HG02885 (cell line): ENCODE results near the gene S1PR3.

ENCODE experiments used
- ATAC-seq: cut with Tn5 transposase; IDR thresholded peaks from one replicate; pipeline ENCODE4 v1.9.1; 2021; ENCODE audit warnings: mild to moderate bottlenecking; ENCODE audit not compliant: unreplicated experiment, poor library complexity

Gene S1PR3

DNA sequence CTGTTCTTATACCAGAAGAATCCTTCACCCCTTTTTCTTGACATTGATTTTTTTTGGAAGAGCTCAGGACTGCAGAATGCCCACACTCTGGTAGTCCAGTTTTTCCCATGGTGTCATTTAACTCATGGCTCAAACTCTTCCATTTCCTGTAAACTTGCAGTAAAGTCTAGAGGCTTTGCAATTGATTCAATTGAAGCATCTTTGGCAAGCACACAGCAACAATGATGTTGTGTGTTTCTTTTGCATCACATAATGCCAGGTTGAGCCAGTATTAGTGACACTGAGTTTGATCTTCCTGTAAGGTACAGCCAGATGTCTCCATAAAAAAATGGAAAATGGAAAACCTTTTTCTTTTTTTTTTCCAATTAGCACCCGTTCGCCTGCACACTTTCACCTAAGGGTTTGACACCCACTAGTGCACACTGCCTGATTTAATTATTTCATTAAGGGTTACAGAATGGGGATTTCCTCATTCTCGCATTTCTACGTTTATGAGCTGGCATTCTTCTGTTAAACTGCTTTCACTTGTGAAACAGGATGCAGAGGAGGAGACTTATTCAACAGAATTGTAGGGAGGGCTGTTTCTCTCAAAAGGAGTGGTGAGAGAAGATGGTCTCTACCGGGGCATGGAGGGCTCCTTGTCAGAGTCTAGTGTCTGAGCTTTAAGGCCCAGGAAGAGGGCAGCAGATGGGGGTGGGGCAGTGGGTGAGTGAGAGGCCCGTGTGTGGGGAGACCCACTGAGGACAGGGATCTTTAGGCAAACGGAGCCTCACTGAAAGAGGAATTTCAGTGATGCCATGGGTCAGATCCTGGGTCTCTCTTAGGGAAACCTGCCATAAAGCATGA is 2.2 kb upstream of the S1PR3 start:
- no peak for ATAC-seq

DNA sequence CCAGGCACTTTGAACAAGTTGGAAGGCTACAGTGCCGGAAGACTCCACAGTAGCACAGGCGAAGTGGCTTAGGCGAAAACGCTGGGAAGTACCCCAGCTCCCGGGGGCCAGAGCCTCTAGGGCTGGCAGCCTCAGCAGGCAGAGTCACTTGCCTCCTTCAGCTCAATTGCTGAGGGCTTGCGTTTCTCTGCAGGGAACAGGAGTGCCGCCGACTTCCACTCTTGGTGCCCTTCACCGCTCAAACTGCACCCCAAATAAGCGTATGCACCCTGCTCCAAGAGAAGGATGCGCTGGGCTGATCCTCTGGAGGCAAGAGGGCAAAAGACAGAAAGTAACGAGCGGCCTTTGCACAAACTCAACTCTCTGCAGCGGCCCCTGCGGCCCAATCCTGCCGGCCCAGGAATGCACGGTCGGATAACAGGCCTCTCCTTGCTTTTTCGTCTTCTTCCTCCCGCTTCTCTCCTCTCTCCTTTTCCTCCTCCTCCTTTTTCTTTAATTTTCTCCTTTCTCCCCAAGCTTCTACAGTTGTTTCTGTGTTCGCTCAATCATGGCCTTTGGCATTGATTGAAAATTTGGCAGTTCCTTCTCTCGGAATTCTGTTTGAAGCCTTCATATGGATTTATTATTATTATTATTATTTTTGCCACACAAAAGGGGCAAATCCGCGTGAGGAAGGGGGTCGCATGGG is 1.1 kb upstream of the S1PR3 start:
- no peak for ATAC-seq

DNA sequence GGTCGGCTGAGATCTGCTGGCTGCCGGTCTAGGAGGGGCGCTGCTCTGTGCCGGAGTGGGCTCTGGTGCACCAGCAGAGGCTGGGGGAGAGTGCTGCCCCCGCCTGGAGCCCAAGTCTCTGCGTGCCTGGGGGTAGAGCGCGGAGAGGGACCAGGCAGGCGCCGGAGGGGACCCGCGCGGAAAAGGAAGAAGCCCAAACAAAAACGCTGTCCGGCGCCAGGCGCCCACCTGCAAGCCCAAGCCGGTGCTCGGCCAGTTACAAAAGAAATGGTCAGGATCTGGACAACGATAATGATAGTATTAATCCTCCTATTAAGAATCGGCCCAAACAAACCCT is 571 bp upstream of the S1PR3 start:
- no peak for ATAC-seq

DNA sequence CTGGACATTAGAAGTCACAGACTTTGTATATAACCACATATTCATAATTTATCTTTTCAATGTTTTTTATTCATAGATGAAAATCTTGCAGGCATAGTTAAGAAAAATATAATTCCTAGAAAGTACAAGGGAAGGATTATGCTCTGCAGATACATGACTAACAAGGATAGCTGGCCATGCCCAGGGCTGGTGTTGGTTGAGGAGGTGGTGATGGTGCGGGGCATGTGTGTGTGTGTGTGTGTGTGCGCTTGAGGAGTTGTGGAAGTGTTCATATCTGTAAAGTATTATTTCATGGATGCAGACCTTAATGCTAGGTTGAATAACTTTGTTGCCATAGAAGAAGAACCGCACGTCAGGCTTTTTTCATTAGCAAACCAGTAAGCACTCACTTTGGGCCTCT is 1.3 kb downstream of the S1PR3 start:
- no peak for ATAC-seq

DNA sequence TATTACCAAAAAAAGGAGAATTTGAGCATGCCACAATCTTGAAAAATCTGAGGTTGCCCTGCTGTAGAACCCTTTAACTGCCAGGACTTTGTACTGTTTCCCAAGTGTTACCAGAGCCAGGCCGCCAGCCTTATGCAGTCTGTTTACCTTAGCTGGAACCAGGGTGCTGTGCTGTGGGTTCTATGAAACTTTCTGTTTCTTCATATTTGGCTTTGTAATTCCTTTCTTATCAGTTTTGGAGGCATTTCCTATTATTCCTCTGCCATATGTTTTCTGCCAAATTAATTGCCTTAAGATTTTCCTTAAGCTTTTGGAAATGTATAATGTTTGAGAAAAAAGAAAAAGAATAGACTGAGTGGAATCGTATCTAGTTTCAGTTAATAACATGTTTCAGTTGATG is 2.1 kb downstream of the S1PR3 start:
- no peak for ATAC-seq

DNA sequence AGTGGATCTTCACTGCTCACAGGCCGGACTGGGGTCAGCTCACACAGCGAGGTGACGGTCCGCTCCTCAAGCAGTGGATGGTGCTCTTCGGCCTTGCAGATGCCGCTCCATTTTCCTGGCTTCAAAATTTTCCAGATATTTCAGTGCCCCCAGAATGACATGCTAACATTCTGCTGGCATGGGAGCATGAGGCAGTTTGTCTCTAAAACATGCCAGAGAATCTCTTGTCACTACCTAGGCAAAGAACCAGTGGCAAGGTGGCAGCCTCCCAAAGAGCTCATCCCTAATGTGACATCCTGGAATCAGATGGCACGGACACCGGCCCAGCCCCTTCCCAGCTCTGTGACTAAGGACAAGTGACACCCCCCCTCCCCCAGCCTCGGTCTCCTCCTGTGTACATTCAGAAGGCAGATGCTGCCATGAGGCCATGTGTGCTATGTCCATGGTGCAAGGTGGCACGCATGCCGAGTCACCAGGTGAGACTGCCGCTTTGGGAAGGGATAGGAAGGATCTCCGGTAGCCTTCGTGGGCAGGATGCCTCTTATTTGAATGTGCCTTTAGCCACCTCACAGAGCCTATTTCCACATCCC is 2.7 kb downstream of the S1PR3 start:
- no peak for ATAC-seq

DNA sequence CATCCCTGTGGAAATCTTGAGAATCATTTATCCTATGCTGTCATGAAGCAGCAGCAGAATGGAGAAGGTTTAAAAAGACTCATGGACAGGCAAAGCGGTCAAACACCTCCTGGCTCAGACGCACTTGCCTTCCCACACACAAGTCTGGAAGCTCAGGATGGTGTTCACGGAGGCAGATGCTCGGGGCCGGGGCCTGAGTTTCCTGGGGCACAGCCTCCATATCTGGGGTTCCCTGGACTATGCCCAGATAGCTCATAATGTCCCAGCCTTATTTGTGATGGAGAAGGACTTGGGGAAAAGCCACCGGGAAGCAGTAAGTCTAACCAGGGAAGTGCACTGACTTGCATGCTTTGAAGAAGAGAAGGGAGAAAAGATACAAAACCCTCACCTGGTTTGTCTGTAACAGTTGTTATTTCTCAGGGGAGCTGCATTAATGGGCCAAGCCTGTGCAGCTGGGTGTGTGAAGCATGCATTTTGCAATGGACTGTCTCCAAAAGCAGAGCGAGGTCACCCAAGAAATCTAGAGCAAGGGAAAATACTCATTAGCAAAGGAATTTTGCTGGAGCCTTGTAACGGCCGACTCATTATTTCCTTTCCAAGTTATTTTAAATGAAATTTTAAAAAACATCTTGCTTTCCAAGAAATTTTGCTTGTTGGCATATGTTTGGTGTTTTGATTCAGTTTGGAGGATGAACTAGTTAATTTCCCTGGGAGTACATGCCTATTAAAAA is 3.4 kb downstream of the S1PR3 start:
- no peak for ATAC-seq

DNA sequence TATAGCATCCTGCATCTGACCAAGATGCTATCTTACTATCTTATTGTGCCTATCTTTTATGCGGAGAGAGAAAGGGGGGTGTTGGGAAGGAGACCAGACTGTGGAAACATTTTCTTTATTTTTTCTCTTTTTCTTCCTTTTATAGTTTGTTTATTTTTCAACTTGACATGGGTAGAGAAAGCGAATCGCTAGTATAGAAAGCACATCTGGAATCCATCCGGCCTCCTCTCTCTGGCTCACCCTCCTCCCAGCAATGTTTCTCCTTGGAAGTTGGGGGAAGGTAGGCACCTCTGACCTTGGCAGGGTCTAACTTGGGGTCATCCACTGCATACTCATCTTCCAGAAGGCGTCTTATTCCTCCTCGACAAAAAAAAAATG is 3.9 kb downstream of the S1PR3 start:
- no peak for ATAC-seq

DNA sequence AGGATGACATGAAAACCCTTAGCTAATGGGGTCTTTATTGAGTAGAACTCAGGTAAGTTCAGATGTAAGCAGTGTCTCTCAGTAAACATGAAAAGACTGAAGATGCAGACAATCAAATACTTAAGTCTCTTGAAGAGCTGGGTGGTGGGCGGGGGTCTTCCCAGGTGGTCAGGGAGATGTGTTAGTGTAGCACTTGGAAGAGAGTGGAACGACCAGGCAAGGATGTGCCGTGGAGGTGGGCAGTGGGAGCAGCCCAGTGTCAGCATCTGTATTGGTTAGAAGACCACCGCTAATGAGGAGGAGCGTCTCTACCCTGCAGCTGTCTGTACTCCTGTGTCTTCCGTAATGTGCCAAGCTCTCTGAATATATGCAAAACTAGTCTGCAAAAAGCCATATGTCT is 4.4 kb downstream of the S1PR3 start:
- ATAC-seq = no peak

DNA sequence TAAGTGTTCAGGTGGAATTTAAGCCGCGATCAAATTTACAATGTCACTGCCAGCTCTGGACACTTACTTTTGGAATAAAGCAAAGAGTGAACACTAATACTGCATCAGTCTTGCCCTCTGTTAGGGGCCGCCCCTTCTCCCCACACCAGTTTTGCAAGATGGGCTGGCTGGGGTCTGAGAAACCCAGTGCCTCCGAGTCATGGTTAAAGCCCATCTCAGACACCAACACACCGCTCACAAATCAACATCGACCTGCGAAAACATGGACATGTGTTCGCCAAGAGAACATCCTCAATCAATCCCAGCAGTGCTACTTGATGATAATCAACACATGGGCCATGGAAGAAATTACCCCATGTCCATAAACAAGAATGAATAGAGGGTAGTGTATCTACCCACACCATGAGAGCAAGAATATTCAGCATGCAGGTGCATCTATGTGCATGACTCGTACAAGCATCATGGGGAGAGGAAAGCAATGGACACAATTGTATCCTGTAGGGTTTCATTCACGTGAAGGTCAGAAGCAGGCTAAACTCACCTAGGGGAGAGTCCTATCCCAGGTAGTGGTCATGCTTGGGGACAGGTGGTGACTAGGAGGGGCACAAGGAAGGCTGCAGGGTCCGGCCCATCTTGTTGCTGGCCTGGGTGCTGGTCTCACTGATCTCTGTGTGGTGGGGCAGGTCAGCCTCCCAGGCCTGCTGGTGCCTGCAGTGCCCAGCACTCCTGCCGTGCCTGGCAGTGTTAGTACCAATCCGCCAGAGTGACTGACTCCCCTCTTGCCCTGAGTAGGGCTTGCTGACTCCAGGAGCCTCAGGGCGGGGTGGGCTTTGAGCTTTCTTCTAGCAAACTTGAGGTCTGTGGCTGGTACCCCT is 5.0 kb downstream of the S1PR3 start:
- no peak for ATAC-seq

DNA sequence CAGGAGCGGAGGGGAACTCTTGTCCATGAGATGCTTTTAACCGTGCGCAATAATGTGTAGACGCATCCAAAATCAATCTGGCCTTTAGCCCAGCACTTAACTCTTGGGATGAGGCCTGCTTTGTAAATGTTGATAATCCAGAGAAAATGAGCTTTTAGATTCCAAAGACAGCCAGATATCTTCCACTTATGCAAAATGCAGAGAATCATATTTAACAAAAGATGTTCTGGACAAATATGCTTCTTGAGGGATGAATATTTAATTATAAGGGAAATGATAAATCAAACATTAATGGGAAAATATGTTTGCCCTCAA is 5.6 kb downstream of the S1PR3 start:
- no peak for ATAC-seq

DNA sequence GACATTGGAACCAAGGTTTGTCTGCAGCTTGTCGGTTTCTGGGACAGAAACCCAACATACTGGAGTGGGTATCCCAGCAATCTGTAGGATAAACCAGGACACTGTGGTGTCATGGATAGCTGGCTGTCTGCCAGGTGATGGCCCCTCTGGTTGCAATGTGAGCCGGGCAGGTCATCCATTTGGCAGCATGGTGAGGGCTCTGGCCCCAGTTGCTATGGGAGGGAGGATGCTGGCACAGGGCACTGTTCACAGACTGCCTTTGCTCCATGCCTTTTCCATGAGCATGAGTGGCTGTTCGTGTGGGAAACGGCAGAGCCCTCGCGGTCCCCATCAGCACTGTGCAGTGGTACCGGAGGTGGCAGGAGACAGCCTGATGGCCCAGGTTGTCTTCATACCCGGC is 6.4 kb downstream of the S1PR3 start:
- ATAC-seq = no peak

DNA sequence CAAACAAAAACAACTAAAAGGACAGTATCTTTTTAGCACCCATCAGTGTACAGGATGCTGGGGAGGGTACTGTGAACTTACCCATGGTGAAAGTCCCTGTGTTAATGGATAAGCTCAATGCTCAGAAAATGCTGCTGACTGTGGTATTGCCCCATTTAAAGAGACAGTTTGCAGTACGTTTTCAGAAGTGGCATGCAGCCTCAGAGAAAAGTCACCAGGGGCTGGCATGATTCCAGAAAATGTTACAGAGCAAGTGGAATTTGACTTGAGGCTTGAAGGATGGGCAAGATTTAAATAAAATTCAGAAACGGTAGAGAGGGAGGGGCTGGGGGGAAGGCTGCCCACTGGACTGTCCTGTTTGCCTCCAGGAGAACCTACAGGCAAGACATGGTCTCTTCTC is 7.2 kb downstream of the S1PR3 start:
- ATAC-seq = no peak

DNA sequence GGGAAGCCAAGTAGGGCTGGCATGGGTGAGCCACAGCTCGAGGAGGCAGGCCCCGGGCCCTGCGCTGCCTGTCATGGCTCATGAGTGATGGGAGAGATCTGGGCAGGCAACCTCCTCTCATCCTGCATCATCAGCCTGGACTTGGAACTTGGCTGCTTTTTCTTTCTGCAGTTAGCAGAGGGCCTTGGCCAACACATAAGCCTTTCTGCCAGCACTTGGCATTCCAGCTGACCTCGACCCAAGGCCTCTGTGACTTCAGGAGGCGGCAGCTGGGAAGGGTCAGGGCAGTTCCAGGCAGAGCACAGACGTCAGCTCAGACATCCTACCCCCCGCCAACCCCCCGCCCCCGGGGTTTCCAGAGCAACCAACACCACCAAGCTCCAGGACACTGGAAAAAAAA is 7.6 kb downstream of the S1PR3 start:
- no peak for ATAC-seq

DNA sequence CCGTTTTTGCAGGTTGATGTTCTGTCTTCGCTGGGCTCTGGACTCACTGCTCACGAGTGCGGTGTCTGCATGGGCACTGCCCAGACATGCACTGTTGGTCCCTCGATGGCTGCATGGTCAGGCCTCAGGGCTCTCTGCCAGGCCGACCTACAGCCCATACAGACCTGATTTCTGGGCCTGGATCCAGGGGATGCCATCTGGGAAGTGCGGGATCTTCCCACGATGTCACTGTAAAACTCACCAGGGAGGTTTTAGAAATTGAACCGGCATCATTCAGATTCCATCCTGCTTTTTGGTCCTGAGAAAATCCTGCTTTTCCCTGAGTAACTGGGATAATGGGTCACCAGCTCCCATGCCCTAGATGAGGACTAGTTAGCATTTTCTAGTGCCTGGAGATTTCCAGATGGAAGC is 9.1 kb downstream of the S1PR3 start:
- ATAC-seq = no peak

DNA sequence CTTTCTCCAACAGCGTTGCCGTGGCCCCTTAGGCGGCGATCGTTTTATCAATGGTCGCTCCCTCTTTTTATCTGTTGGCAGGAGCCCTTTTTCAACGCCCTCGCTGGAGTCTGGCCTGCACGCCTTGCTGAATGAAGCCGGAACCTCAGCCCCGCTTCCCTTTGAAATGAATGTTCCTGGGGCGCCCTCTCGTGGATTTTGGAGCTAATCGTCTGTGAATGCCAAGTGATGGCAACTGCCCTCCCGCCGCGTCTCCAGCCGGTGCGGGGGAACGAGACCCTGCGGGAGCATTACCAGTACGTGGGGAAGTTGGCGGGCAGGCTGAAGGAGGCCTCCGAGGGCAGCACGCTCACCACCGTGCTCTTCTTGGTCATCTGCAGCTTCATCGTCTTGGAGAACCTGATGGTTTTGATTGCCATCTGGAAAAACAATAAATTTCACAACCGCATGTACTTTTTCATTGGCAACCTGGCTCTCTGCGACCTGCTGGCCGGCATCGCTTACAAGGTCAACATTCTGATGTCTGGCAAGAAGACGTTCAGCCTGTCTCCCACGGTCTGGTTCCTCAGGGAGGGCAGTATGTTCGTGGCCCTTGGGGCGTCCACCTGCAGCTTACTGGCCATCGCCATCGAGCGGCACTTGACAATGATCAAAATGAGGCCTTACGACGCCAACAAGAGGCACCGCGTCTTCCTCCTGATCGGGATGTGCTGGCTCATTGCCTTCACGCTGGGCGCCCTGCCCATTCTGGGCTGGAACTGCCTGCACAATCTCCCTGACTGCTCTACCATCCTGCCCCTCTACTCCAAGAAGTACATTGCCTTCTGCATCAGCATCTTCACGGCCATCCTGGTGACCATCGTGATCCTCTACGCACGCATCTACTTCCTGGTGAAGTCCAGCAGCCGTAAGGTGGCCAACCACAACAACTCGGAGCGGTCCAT is 10.0 kb downstream of the S1PR3 start:
- peak; percentile 62 for ATAC-seq

DNA sequence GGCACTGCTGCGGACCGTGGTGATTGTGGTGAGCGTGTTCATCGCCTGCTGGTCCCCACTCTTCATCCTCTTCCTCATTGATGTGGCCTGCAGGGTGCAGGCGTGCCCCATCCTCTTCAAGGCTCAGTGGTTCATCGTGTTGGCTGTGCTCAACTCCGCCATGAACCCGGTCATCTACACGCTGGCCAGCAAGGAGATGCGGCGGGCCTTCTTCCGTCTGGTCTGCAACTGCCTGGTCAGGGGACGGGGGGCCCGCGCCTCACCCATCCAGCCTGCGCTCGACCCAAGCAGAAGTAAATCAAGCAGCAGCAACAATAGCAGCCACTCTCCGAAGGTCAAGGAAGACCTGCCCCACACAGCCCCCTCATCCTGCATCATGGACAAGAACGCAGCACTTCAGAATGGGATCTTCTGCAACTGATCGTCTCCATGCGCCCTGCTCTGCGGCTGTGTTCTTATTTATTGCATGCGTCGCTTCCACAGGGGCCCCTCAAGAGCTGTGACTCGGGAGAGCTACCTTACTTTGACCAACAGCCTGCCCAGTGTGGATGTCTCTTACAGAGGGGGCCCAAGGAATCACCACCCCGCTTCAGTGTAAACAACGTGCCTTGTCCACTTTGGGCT is 10.8 kb downstream of the S1PR3 start:
- ATAC-seq = no peak

DNA sequence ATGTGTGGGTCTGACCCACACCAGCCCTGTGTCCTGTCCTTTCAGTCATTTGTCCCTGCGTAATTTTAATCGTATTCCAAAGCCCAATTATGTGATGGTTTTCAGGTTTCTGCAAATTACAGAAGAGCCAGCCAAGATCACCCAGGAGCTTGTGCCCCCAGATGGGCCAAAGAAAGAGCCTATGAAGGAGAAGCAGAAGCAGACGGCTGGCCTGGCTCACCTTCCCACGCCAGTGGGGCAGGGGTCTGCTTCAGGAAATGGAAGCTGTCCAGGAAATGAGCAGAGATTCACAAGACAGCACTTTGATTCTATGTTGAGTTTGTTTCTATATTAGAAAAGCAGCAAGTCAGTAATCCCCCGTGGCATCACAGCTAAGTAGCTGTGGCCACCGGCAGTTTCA is 11.7 kb downstream of the S1PR3 start:
- ATAC-seq = no peak

DNA sequence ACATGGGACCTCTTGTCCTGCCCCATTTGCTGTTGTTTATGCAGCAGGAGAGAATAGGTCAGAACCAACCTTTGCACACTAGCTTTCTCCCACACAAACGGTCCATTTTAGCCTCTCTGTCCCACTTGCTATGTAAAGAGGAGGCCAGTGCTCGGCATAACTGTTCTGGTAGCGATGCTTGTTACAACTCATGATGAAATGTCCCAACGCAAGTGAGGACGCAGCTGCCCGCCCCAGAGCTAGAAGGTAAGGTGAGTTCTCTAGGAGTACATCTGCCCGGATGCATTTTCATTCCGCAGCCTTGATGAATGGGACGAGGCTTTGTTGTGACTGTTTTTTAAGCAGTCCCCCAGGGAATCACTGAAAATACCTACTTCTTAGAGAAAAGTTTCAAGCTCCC is 14.1 kb downstream of the S1PR3 start:
- no peak for ATAC-seq
